Occipital lobe (tissue), 2 donors: ENCODE measurements around the gene P4HA2. TPM values are rescaled to one million over a fixed set of nuclear protein-coding genes. Genes with fewer than 3 reads are reported as not detected.

Experiments
- DNase-seq: peaks from one replicate; lab custom pipeline; 2025; lab: John Stamatoyannopoulos, UW
- total RNA-seq: library from RNA; depleted of rRNA; stranded (reverse); fragments of >200 nt; gene quantifications from one replicate; pipeline ENCODE4 v1.2.3, GENCODE V29; 2014

The P4HA2 gene
- total RNA-seq, 1 donor from 2014 or later: 15.3 TPM

DNA sequence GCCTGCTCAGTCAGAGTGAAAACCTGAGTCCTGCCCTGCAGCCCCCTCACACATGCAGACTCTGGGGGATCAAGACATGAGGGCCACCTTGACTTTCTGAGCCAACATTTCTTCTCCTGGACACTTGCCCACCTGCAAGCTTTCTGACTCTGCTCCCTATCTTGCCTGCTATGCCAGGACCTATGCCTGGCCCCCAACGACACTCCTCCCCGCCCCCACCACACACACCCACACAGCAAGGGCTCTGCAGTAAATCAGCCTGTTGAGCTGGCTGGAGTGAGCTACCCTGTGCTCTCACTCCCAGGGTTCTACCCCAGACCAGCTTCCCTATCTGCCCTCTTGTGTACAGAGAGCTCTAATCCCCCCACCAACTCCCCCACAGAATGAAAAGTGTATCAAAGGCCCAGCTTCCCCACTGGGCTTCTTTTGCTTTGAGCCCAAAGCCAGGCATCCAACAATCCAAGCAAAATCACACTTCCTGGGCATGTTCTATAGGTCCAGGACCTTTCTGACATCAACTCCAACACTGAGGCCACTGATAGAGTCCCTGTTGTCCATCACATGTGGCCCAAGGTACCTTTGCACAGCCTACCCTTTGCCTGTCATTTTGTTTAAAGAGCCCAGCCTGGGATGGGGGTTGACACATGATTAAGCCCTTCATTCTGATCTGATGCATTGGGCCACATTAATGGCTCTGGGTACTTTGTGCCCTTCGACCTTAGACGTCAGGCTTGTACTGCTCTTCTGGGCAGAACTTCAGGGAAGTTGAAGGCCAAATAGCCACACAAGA lies 37.1 kb upstream of the P4HA2 start:
- DNase-seq: no peak

DNA sequence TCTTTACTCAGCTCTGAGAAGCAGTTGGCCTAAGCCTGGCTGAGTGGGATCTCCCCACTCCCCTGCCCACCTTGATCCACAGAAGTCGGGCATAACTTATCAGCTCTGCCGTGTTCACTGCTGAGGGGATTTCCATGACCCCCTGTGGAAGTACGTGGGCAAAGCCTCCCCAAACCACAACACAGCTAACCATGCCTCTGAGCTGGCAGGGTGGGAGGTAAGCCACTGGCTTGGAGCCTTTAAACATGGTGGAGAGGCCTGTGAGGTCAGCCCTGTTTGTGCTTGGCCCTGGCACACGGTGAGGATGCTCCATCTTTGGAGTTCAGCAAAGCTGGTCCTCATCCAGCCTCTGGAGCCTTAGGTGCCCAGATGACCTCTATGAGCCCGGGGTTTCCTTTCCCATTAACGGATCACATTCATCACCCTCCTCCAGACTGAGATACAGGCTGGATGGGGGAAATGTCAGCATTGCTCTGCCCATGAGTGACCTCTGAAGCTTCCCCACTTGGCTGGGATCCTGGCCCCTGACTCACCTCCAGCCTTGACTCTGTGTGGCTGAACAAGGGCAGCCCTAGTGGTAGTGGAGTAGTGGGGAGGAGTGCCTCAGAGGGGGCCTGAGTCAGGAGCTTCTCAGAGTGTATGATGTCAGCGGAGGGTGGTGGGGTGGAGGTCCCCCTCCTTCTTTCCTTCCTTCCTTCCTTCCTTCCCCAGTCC lies 36.1 kb upstream of the P4HA2 start:
- DNase-seq: no peak

DNA sequence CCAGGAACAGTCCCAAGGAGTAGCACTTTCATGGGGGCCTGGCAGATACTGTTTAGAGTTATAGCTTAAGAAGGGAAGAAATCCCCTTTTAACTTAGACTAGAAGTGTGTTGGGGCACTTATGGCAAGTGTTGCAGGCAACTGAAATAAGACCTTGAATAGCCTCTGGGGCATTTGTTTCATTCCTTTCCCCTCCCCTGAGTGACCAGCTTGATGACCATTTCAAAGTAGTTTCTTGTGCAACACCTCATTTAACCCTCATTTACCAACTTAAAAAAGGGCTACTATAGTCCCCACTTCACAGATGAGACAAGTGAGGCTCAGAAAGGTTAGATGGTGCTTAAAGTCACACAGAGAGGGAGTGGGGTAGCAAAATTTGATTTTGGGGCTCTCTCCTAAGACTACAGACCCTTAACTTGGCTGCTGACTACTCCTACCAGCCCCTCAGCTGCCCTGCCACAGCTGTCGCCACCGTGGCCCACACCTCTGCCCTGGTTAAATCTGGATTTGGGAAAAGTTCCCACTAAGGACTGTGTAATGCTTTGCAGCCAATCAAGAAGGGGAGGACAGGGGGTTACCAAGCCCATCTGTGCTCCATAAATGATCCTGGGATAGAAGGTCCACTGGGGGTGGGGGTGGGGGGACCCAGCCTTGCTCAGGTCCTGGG lies 35.4 kb upstream of the P4HA2 start:
- no peak for DNase-seq

DNA sequence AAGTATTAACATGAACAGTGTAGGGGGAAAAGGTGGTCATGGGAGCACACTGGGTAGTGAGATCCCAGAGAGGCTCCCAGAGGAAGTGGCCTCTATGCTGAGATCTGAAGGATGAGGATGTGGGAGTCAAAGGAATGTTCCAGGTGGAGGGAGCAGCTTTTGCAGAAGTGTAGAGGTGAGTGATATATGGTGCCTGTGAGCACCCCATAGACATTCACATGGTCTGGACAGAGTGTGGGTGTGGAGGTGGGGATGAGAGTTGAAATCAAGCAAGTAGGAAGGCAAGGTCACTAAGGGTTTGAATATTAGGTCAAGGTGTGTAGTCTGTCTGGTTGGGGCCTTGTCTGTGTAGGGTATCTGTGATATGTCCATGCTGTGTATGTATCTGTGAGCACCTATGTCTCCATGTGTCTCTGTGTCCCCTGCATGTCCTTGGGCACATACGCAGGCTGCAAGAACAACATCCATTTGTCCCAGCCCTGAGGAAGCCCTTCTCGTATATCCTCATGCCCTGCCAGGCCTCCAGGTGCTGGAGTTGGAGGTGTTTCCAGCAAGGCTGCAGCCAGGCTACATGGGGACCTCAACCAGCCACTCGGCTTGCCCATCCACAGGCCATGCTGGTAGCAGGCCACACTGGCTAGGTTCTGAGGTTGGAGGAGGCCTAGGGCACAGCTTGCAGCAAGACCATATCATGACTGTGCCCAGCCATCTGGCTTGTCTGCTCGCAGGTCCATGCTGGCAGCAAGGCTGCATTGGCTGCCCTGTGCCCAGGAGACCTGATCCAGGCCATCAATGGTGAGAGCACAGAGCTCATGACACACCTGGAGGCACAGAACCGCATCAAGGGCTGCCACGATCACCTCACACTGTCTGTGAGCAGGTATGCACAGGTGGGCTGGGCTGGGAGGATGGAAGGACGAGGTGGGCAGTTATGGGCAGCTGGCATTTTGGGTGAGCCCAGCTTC lies 34.5 kb upstream of the P4HA2 start:
- DNase-seq: no peak

DNA sequence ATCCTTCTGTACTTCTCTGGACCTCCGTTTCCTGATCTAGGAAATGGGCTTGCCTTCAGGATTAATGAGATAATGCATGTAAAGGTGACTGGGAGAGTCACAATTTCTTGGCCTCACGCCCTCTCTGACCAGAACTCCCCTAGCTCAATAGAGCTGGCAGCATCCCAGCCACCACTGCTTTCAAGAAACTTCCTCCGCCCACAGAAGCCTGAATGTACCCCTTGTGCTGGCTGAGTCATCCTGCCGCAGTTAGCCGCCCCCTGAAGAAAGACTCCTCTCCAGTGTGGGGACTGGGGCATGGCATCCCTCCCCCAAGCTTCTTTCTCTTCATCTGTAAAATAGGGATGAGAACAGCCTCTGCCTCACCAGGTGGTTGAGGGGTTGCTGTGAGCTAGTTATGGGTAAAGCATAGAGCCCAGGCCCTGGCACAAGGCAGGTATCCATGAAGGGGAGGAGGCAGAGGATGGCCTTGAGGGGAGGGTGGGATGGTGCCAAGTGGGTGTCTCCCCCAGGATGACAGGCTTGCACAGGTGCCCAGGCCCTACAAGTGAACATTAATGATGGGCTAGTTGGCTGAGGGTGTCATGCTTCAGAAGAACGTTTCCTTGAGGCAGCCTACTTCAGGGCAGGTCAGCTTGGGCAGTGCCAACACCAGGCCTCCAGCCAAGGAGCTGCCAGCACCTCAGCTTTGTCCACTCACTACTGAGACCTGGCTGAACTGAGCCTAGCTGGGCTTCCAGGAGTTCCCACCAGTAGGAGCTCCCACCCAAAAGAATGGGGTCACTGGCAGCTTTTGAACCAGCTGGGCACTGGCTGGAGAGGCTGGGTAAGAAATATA lies 33.3 kb upstream of the P4HA2 start:
- DNase-seq: peak; percentile 57

DNA sequence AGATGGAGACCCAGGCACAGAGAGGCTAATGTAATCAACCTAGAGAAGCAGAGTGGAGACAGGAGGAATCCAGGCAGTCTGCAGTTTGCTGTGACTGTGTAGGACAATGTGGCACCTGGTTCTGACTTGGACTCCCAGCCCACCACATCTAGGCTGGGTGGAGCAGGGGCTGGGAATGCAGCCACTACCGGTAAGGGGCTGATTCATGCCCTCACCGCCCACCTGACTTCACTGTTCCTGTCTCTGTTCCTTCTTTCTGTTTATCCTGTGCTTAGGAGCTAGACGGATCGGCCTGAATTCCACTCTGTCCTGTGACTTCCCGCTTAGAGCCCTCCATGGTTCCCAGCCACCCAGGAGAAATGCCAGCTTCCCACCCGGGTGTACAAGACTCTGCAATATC lies 32.4 kb upstream of the P4HA2 start:
- peak; percentile 32 for DNase-seq

DNA sequence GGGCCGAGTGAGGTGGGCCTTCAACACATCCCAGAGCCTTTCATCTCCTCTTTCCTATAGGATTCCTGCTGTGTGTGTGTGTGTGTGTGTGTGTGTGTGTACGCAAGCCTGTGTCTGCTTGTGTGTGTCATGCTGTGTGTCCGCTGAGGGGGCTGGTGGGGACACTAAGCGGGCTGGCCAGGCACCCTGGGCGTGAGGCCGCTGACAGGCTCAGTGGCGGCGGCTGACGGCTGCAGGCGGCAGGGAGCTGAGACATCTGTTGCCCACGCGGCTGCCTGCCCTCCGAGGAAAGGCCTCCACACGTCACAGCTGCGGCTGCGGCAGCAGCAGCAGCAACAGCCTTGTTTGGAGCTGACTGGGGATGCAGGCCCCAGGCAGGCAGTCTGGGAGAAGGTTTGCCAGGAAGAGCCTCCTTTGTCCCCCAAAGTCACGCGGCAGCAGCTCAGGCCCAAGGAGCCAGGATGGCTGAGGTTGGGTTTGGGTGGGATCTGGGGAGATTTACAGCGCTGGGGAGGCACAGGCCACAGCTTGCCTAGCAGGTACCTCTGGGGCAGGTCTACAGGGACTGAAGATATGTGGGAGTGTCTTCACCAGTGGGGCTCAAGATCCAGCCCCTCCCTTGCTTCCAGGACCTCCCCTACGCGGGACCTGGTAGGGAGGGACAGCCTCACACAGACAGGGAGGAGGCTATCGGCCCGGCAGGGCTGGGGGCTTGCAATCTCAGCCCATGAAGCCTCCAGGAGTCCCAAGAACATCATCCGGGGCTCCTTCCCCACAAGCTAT lies 31.6 kb upstream of the P4HA2 start:
- DNase-seq: peak; percentile 52

DNA sequence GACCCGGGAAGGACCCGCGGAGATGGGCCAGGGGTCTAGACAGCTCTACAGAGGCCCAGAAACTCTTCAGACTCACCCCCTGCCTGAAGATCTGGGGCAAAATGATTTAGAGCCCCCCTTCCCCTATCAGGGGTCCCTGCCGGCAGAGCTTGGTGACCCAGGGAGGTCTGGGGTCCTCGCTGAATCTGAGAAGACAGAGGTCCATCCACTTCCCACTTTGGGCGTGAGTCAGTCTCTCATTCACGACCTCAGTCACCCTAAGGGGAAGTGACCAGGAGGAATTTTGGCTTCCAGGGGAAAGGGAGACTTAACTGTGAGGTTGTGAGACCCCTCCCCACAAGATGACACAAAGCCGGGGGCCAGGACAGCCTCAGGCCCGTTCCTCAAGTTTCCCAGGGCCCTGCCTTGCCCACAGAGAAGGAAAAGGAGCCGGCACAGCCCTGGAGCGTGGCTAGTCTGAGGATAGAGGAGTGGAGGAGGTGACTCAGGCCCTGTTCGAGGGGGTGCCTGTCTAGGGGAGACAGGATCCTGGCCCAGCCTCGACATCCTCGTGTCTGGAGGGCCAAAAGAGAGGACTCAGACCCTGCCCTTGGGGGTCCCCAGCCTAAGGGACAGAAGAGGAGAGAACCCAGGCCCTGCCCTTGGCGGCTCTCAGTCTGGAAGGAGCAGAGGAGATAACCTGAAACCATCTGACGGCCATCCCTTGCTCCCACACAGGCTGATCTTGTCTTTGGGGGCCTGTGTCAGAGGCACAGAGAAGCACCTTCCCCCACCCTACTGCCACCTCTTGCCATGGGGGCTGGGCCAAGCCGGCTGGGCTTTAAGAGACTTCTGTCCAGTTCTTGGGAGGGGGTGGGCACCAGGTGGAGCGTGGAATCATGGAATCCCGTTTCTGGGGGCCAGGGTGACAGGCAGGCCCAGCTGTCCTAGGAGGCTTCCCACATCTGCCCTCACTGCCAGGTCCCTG lies 30.7 kb upstream of the P4HA2 start:
- no peak for DNase-seq

DNA sequence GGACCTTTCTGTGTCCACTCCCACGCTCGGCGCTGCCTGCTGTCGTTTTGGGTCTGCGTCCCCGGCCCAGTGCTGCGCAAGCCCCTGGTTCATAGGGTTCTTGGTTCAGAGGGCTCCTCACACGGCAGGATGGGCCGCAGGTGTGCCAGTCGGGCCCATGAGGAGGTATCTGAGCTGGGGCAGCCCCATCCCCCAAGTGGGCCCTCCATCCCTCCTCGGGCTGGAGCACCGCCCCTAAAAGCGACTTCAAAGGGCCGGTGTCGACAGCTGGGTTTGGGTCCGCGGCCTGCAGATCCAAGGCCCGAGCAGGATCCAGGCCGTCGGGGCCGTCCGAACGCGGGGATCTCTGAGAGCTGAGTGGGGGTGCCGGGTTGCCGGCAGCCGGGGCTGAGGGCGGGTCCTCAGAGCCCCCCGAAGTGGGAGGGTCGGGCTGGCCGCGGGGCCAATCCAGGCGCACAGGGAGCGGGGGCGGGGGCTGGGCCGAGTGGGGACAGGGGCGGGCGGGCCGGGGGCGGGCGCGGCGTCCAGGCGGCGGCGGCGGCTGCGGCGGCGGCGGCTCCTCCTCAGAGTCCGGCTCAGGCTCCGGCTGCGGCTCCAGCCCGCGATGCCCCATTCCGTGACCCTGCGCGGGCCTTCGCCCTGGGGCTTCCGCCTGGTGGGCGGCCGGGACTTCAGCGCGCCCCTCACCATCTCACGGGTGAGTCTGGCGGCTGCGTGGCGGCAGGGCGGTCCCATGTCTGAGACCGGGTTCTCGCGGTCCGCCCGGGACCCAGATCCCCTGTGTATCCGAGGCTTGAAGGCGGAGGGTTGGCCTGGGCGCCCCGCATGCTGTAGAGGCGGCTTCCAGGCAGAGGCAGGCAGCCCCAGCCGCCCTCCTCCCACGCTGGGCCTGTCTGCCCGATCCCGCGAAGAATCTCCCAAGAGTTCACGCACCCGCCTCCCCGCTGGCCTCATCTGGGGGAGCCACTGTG lies 29.8 kb upstream of the P4HA2 start, which contains the start of gene PDLIM4:
PDLIM4 (plus strand) TSS at position 566 of the 971 bp plus-strand sequence; CDS start at position 605, 39 bp downstream.
- DNase-seq: no peak

DNA sequence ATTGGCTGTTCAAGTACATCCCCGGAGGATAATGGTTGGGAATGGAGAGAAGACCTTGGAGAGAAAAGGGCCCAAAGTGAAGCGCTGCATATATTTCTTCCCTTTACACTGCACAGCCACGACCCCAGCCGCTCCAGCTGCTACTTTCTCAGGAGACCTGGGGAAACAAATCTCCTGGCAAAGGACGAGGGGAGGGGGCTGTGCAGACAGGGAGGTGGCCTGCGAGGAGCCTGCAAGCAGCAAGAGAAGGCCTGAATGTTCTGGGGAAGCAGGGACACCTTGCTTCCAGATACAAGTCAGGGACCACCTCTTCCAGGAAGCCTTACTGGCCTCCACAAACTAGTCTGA lies 29.1 kb upstream of the P4HA2 start:
- DNase-seq: no peak

DNA sequence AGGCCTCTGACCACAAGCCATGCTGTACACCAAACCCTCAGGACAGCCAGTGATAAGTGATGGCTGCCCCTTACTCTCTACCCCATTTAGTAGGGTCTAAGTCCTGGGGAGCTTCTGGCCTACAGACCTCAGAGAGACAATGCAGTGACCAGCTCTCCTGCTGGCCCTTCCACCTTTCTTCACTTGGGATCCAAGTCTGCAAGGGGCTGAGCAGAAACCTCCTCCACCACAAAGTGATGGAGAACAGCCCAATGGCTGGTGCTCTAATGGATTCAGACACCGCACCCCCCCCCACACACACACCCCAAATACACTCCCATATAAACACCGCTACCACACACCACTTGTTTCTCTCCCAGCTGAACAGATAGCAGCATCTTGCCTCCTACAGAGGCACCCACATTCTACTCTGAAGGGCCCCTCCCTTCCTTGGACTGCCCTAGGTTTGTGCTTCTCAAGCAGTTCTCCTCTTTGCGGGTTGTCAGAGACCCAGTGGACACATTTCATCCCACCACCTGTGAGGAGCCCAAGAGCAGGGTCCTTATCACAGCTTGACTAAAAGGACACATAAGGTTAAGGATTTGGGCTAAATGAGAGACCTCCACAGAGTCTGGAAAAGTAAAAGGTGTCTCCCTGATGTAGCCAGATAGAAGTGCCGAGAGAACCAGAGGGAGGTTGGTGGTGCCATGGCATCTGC lies 28.6 kb upstream of the P4HA2 start:
- no peak for DNase-seq

DNA sequence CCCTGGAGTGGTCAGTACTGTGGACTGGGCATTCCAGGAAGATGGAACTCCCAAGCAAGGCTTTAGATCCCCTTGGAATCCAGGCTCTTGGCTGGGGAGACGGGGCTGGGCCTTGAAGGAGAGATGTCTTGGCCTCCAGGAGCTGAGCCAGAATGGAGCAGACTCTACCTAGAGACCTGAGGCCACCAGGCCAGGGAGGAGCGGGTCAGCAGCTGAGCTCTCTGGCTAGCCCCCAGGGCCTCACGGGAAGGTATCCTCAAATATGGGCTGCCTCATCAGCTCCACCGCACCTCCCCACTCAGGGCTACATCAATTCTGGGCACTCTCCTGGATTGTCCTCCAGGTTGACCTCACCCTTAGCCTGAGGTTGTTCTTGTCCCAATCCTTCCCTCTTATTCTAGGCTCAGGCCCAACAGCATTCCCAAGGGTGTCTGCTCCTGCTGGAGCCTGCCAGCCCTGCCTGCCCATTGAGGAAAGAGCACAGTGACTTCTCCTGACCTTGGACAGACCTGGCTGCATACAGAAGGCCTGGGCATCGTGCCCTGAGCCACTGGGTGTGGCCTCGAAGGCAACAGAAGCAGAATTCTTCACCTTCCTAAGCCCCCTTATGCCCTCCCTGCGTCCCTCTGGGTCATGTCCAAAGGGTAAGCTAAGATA lies 26.8 kb upstream of the P4HA2 start:
- DNase-seq: no peak

DNA sequence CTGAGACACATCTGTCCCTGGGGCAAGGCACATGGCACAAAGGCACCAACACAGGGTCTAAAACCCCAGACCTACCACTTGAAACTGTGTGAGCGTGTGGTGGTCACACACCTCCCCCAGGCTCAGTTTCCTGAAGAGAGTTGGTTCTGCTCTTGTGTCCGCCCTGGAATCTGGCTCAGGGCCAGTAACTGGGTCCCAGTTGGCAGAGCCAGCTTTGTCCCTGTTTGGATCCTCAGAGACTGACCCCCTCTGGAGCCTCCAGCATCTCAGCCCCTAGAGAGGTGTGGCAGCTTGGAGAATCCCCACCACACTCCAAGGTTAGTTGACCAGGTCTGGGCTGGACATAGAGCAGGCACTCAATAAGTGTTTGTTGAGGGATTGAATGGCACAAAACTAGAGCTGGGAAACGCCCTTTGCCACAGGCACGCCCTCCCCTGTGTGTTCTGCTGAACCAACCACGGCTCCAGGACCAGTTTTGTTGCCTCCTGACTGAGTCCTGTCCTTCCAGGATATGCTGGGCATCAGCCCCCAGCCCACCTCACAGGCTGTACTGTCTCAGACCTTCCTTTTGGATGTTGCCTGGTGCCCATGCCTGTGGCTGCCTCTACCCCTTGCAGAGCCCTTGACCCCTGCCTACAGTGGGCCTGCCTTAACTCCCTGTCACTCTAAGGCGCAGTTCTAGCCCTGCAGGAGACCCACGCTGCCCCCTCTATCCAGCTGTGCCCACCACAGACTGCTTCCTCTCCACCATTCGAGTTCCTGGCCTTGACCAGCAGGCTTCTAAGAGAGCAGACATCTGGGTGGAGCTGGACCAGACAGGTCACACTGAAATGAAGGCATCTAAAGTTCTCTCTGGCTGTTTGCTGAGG lies 26.0 kb upstream of the P4HA2 start:
- no peak for DNase-seq

DNA sequence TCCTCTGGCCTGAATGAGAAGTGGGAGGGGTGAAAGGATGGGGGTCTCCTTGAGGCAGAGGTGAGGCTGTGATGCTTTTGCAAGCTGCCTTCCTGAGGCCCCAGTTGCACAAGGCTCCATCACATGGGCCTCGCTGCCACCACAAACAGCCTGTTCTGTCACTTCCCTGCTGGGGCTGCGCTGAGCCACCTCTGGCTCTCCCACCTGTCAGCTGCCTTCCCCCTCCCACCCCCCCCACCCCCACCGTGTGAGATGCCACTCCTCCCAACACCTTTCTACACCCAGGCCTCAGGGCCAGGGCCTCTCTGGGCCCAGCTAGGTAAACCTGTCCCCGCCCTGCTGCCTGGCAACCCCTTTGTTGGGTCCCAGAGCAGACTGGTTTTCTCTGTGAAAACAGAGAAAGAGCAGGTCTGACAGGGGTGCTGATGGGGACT lies 25.4 kb upstream of the P4HA2 start:
- no peak for DNase-seq

DNA sequence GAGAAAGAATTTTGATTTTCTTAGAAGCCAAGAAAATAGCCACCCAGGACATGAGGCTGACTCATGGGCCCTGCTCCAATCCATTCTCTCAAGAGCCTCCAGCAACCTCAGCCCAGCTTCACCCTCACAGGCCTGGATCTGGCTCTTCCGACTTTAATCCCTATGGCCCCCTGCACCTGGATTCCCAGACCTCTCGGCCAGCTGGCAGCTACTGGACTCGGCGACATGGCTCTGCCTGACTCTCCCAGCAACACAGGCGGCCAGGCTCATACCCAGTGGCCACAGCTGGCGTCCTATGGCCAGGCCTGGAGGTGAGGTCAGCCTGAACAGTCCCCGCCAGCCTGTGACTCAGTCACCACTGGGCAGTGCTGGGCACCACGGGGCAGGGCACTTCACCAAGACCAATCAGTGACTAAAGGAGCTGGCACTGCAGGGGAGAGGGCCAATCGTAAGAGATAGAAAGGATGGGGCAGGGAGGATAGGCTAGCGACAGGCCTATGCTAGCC lies 23.6 kb upstream of the P4HA2 start:
- DNase-seq: peak; percentile 43
